ENCODE results near the gene NPNT.
A peak's percentile ranks its signal among the peaks of the same experiment; 100 is the strongest.

NPNT gene

DNA sequence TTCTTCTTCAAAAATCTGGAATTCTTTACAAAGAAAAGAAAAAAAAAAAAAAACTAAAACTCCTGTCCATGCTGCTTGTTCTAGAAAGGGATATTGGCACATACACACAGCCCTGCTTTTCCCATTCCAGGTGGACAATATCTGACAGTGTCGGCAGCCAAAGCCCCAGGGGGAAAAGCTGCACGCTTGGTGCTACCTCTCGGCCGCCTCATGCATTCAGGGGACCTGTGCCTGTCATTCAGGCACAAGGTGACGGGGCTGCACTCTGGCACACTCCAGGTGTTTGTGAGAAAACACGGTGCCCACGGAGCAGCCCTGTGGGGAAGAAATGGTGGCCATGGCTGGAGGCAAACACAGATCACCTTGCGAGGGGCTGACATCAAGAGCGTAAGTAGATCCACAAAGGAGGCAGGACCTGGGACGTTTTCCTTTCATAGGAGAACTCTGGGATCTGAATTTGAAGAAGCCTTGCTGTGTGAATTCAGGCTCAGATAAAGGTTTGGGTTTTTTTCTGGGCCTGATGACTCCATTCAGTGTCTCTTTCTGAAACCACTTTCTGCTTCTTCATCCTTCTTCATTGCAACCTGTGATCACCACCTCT is 71.9 kb downstream of the NPNT start:
- Histone ChIP-seq H3K4me3 (ENCODE audit: low read depth, low read length) (no peak overlapping the region), H4K8ac (ENCODE audit: low read depth, low read length) (no peak overlapping the region), H3K18ac (ENCODE audit: low read length) (no peak overlapping the region), H3K14ac (ENCODE audit: low read length) (no peak overlapping the region), H2AK5ac (ENCODE audit: low read length) (no peak overlapping the region), H3K9ac (ENCODE audit: low read length) (no peak overlapping the region), H3K36me3 (ENCODE audit: control insufficient read depth in 1 of 2, insufficient read depth in 2 of 2, low read length in 2 of 2) (no peaks in the 10 kb centered on the region), H3K4me1 (ENCODE audit: control insufficient read depth in 1 of 2, insufficient read depth in 2 of 2, low read length in 2 of 2) (peaks cover 4 to 10% of the 10 kb centered on the region in 2 experiments), H3K79me1 (ENCODE audit: low read length) (no peaks in the 10 kb centered on the region), H4K91ac (ENCODE audit: low read depth, low read length) (no peak overlapping the region), H3K4ac (ENCODE audit: low read depth, low read length) (no peak overlapping the region), H2AFZ (ENCODE audit: insufficient read depth, low read length, poor library complexity) (no peak overlapping the region), H2BK5ac (ENCODE audit: low read depth, low read length, poor library complexity) (no peak overlapping the region), H3K23ac (ENCODE audit: low read length) (no peak overlapping the region), H4K12ac (ENCODE audit: low read depth, low read length) (no peak overlapping the region), H3K4me2 (ENCODE audit: low read length) (peak overlapping the region; percentile 33), H2BK120ac (ENCODE audit: insufficient read depth, low read length, poor library complexity) (no peak overlapping the region), H2BK12ac (ENCODE audit: low read length) (no peak overlapping the region), H3K27me3 (ENCODE audit: insufficient read depth, low read length) (no peaks in the 10 kb centered on the region), H3K9me3 (ENCODE audit: insufficient read depth, low read depth, low read length) (no peaks in the 10 kb centered on the region), H3K27ac (ENCODE audit: low read depth, low read length) (no peak overlapping the region), H3K79me2 (ENCODE audit: control insufficient read depth, insufficient read depth, low read length, poor library complexity) (no peaks in the 10 kb centered on the region)
- peak in 1 of 2 donors; percentile 12 for DNase-seq
- no CpG with 5 or more reads among the region's 10 CpGs for WGBS (ENCODE audit: extremely low coverage, insufficient coverage, insufficient read length)

DNA sequence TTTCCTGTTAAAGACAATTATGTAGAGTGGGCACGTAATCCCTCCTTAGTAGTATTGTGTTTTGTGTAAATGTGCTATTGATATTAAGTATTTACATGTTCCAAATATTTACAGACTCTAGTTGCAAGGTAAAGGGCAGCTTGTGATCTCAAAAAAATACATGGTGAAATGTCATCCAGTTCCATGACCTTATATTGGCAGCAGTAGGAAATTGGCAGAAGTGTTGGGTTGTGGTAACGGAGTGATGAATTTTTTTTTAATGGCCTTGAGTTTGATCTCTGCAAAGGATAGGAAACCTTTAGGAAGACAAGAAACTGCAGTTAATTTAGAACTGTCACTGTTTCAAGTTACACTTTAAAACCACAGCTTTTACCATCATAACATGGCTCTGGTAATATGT is 74.3 kb downstream of the NPNT start:
- Histone ChIP-seq H3K4me1 (ENCODE audit: control insufficient read depth in 1 of 2, insufficient read depth in 2 of 2, low read length in 2 of 2) (peaks cover 4 to 6% of the 10 kb centered on the region in 2 experiments), H3K4me3 (ENCODE audit: low read depth, low read length) (no peak overlapping the region), H3K36me3 (ENCODE audit: control insufficient read depth in 1 of 2, insufficient read depth in 2 of 2, low read length in 2 of 2) (no peaks in the 10 kb centered on the region), H3K14ac (ENCODE audit: low read length) (no peak overlapping the region), H3K79me2 (ENCODE audit: control insufficient read depth, insufficient read depth, low read length, poor library complexity) (no peaks in the 10 kb centered on the region), H4K12ac (ENCODE audit: low read depth, low read length) (no peak overlapping the region), H2BK120ac (ENCODE audit: insufficient read depth, low read length, poor library complexity) (no peak overlapping the region), H2AK5ac (ENCODE audit: low read length) (no peak overlapping the region), H3K79me1 (ENCODE audit: low read length) (no peaks in the 10 kb centered on the region), H2AFZ (ENCODE audit: insufficient read depth, low read length, poor library complexity) (no peak overlapping the region), H4K8ac (ENCODE audit: low read depth, low read length) (no peak overlapping the region), H3K9ac (ENCODE audit: low read length) (no peak overlapping the region), H4K91ac (ENCODE audit: low read depth, low read length) (no peak overlapping the region), H2BK5ac (ENCODE audit: low read depth, low read length, poor library complexity) (no peak overlapping the region), H3K18ac (ENCODE audit: low read length) (no peak overlapping the region), H3K9me3 (ENCODE audit: insufficient read depth, low read depth, low read length) (no peaks in the 10 kb centered on the region), H3K4me2 (ENCODE audit: low read length) (no peak overlapping the region), H3K27ac (ENCODE audit: low read depth, low read length) (no peak overlapping the region), H2BK12ac (ENCODE audit: low read length) (no peak overlapping the region), H3K23ac (ENCODE audit: low read length) (no peak overlapping the region), H3K4ac (ENCODE audit: low read depth, low read length) (no peak overlapping the region), H3K27me3 (ENCODE audit: insufficient read depth, low read length) (no peaks in the 10 kb centered on the region)
- no CpG with 5 or more reads among the region's 2 CpGs for WGBS (ENCODE audit: extremely low coverage, insufficient coverage, insufficient read length)
- no peak for DNase-seq

DNA sequence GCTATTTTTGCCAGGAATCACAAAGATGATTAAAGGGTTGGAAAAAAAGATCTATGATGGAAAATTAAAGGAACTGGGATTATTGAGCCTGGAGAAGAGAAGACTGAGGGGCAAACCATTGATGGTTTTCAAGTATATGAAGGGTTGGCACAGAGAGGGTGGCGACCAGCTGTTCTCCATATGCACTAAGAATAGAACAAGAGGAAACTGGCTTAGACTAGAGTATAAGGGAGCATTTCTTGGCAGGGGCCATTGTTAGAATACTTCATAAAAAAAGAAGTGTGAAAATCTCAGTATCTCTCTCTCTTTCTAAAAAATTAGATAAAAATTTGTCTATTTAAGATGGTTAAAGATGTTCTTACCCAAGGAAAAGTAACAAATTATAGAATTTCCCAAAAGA is 75.1 kb downstream of the NPNT start:
- Histone ChIP-seq H3K4me1 (ENCODE audit: control insufficient read depth in 1 of 2, insufficient read depth in 2 of 2, low read length in 2 of 2) (peaks cover 4 to 6% of the 10 kb centered on the region in 2 experiments), H3K9me3 (ENCODE audit: insufficient read depth, low read depth, low read length) (no peaks in the 10 kb centered on the region), H4K8ac (ENCODE audit: low read depth, low read length) (no peak overlapping the region), H2AK5ac (ENCODE audit: low read length) (no peak overlapping the region), H2BK12ac (ENCODE audit: low read length) (no peak overlapping the region), H3K36me3 (ENCODE audit: control insufficient read depth in 1 of 2, insufficient read depth in 2 of 2, low read length in 2 of 2) (no peaks in the 10 kb centered on the region), H3K79me2 (ENCODE audit: control insufficient read depth, insufficient read depth, low read length, poor library complexity) (no peaks in the 10 kb centered on the region), H4K91ac (ENCODE audit: low read depth, low read length) (no peak overlapping the region), H3K23ac (ENCODE audit: low read length) (no peak overlapping the region), H3K9ac (ENCODE audit: low read length) (no peak overlapping the region), H3K4me3 (ENCODE audit: low read depth, low read length) (no peak overlapping the region), H2BK120ac (ENCODE audit: insufficient read depth, low read length, poor library complexity) (no peak overlapping the region), H3K27me3 (ENCODE audit: insufficient read depth, low read length) (no peaks in the 10 kb centered on the region), H3K27ac (ENCODE audit: low read depth, low read length) (no peak overlapping the region), H3K14ac (ENCODE audit: low read length) (no peak overlapping the region), H4K12ac (ENCODE audit: low read depth, low read length) (no peak overlapping the region), H2BK5ac (ENCODE audit: low read depth, low read length, poor library complexity) (no peak overlapping the region), H3K79me1 (ENCODE audit: low read length) (no peaks in the 10 kb centered on the region), H2AFZ (ENCODE audit: insufficient read depth, low read length, poor library complexity) (no peak overlapping the region), H3K4ac (ENCODE audit: low read depth, low read length) (no peak overlapping the region), H3K18ac (ENCODE audit: low read length) (no peak overlapping the region), H3K4me2 (ENCODE audit: low read length) (no peak overlapping the region)
- WGBS (ENCODE audit: extremely low coverage, insufficient coverage, insufficient read length): no CpG with 5 or more reads among the region's 1 CpG
- DNase-seq: no peak

DNA sequence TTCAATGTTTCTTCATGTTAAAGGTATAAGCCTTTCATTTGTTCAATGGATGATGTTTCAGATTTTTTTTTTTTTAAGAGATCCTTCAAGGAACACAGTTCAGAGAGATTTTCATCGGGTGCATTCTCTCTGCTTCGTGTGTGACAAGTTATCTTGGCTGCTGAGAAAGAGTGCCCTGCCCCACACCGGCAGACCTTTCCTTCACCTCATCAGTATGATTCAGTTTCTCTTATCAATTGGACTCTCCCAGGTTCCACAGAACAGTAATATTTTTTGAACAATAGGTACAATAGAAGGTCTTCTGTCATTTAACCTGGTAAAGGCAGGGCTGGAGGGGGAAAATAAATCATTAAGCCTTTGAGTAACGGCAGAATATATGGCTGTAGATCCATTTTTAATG is 75.8 kb downstream of the NPNT start:
- no peak overlapping the region for H3K27ac ChIP-seq (ENCODE audit: low read depth, low read length)
- H3K14ac ChIP-seq (ENCODE audit: low read length): no peak overlapping the region
- H3K36me3 ChIP-seq (ENCODE audit: control insufficient read depth in 1 of 2, insufficient read depth in 2 of 2, low read length in 2 of 2): no peaks in the 10 kb centered on the region
- no peak overlapping the region for H3K4me3 ChIP-seq (ENCODE audit: low read depth, low read length)
- H3K9me3 ChIP-seq (ENCODE audit: insufficient read depth, low read depth, low read length): no peaks in the 10 kb centered on the region
- peaks cover 3 to 4% of the 10 kb centered on the region in 2 experiments for H3K4me1 ChIP-seq (ENCODE audit: control insufficient read depth in 1 of 2, insufficient read depth in 2 of 2, low read length in 2 of 2)
- no peak overlapping the region for H2BK120ac ChIP-seq (ENCODE audit: insufficient read depth, low read length, poor library complexity)
- no peaks in the 10 kb centered on the region for H3K79me1 ChIP-seq (ENCODE audit: low read length)
- H3K27me3 ChIP-seq (ENCODE audit: insufficient read depth, low read length): no peaks in the 10 kb centered on the region
- no peak overlapping the region for H4K12ac ChIP-seq (ENCODE audit: low read depth, low read length)
- no peak overlapping the region for H4K8ac ChIP-seq (ENCODE audit: low read depth, low read length)
- WGBS (ENCODE audit: extremely low coverage, insufficient coverage, insufficient read length): no CpG with 5 or more reads among the region's 4 CpGs
- no peaks in the 10 kb centered on the region for H3K79me2 ChIP-seq (ENCODE audit: control insufficient read depth, insufficient read depth, low read length, poor library complexity)
- H2BK5ac ChIP-seq (ENCODE audit: low read depth, low read length, poor library complexity): no peak overlapping the region
- no peak overlapping the region for H3K9ac ChIP-seq (ENCODE audit: low read length)
- H2BK12ac ChIP-seq (ENCODE audit: low read length): no peak overlapping the region
- H3K4ac ChIP-seq (ENCODE audit: low read depth, low read length): no peak overlapping the region
- no peak overlapping the region for H2AFZ ChIP-seq (ENCODE audit: insufficient read depth, low read length, poor library complexity)
- no peak overlapping the region for H3K18ac ChIP-seq (ENCODE audit: low read length)
- H2AK5ac ChIP-seq (ENCODE audit: low read length): no peak overlapping the region
- H3K23ac ChIP-seq (ENCODE audit: low read length): no peak overlapping the region
- no peak for DNase-seq
- H3K4me2 ChIP-seq (ENCODE audit: low read length): no peak overlapping the region
- H4K91ac ChIP-seq (ENCODE audit: low read depth, low read length): no peak overlapping the region

All from trophoblast cell (in vitro differentiated cells and primary cell).